SK-N-SH (cell line): ENCODE data around the gene ASAP2.

ENCODE experiments used
- EP300 ChIP-seq, 2 experiments: IDR thresholded peaks; 2 replicates each; pipeline versions ENCODE4 v1.4.0 to v1.6.1; 2012; ENCODE audit warnings: borderline replicate concordance in 1 of 2, low read depth in 1 of 2, low read length in 1 of 2
- NFIC ChIP-seq: IDR thresholded peaks from 2 replicates; pipeline ENCODE4 v1.4.0; 2012; ENCODE audit warnings: borderline replicate concordance
- RCOR1 ChIP-seq: fragments of 150-350 bp; IDR thresholded peaks from 2 replicates; pipeline ENCODE4 v1.6.1; 2017; ENCODE audit warnings: antibody characterized with exemption, low read length
- TAF1 ChIP-seq: IDR thresholded peaks from 2 replicates; pipeline ENCODE4 v1.6.1; 2012; ENCODE audit warnings: low read depth, mild to moderate bottlenecking, low read length, moderate library complexity, borderline replicate concordance
- TCF12 ChIP-seq: IDR thresholded peaks from 2 replicates; pipeline ENCODE4 v1.4.0; 2012
- TEAD4 ChIP-seq: IDR thresholded peaks from 2 replicates; pipeline ENCODE4 v1.4.0; 2012; ENCODE audit warnings: mild to moderate bottlenecking, borderline replicate concordance; ENCODE audit not compliant: insufficient read depth
- ZBTB33 ChIP-seq: IDR thresholded peaks from 2 replicates; pipeline ENCODE4 v1.4.0; 2012; ENCODE audit warnings: low read depth, borderline replicate concordance
- TF ChIP-seq, protein P1 (sequence below): IDR thresholded peaks from 2 replicates; pipeline ENCODE4 v1.6.1; 2012; ENCODE audit warnings: mild to moderate bottlenecking, low read depth, low read length, moderate library complexity

DNA sequence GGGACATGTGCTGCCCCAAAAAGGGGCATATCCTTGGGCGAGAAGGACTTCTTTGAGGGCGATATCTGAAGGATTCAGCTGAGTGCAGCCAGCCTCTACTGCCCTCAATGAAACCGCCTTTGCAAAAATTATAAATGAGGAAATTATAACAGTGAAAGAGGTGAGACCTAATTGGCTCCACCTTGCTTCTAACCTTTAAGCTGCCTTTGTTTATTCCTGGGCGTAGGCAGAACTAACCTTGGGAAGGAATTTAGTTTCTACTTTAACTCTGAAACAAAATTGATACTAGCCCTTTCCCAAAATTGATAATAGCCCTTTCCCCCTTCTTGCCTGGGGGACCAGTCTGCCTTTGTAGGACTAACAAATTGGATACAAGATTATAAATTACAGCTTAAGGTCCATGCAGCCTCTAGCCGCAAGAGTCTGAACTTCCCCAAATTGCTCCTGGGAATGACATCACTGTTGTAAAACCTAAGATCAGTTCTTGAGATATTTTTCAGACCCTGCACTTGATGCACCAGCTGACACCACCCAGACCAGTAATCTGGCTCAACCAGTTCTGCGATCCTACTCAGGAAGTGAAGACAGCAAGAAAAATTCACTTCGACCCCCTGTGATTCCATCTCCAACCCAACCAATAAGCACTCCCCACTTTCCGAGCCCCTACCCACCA lies 36.0 kb upstream of the ASAP2 start:
- TF ChIP-seq, protein P1, sequence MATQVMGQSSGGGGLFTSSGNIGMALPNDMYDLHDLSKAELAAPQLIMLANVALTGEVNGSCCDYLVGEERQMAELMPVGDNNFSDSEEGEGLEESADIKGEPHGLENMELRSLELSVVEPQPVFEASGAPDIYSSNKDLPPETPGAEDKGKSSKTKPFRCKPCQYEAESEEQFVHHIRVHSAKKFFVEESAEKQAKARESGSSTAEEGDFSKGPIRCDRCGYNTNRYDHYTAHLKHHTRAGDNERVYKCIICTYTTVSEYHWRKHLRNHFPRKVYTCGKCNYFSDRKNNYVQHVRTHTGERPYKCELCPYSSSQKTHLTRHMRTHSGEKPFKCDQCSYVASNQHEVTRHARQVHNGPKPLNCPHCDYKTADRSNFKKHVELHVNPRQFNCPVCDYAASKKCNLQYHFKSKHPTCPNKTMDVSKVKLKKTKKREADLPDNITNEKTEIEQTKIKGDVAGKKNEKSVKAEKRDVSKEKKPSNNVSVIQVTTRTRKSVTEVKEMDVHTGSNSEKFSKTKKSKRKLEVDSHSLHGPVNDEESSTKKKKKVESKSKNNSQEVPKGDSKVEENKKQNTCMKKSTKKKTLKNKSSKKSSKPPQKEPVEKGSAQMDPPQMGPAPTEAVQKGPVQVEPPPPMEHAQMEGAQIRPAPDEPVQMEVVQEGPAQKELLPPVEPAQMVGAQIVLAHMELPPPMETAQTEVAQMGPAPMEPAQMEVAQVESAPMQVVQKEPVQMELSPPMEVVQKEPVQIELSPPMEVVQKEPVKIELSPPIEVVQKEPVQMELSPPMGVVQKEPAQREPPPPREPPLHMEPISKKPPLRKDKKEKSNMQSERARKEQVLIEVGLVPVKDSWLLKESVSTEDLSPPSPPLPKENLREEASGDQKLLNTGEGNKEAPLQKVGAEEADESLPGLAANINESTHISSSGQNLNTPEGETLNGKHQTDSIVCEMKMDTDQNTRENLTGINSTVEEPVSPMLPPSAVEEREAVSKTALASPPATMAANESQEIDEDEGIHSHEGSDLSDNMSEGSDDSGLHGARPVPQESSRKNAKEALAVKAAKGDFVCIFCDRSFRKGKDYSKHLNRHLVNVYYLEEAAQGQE: no peak
- TF ChIP-seq TEAD4: no peak
- no peak for TF ChIP-seq TCF12
- no peak for TF ChIP-seq TAF1
- TF ChIP-seq NFIC: no peak
- no peak for TF ChIP-seq EP300 (IDR thresholded peaks at IDR 0.05; ENCODE audit: borderline replicate concordance in 1 of 2, low read depth in 1 of 2, low read length in 1 of 2)
- no peak for TF ChIP-seq RCOR1
- no peak for TF ChIP-seq ZBTB33
